Neural progenitor cell (in vitro differentiated cells): ENCODE data around the gene PIK3CB.

Experiments used
- CTCF ChIP-seq: fragments of 200-600 bp; sonication (generic); IDR thresholded peaks from 2 replicates; pipeline ENCODE4 v1.5.1; 2017; ENCODE audit warnings: antibody characterized with exemption, mild to moderate bottlenecking
- EZH2phosphoT487 ChIP-seq: fragments of 200-600 bp; sonication (generic); IDR thresholded peaks from 2 replicates; pipeline ENCODE4 v1.6.1; 2017; ENCODE audit warnings: antibody characterized with exemption

- TF ChIP-seq EZH2phosphoT487 (no peak), CTCF (no peak)
These were observed 56.1 kb downstream of the PIK3CB start for GRCh38 chr3:138778643-138779042.
